Motor neuron (in vitro differentiated cells): ENCODE data around the gene GLCCI1. TPM values are rescaled to one million over a fixed set of nuclear protein-coding genes. Genes with fewer than 3 reads are reported as not detected.
"Not testable (repeated sequence)": the region's sequence is repeated elsewhere in the genome, so short reads cannot be mapped to it uniquely, and the experiment has no call there.

Experiments
- ATAC-seq, 8 experiments: fragments of 200-7000 bp; cut with Tn5 transposase; replicated peaks in 6 of 8; 2 replicates each; pipeline ENCODE4 v1.8.0; 2021; ENCODE audit warnings: mild to moderate bottlenecking in 8 of 8, moderate library complexity in 8 of 8
- H3K27ac ChIP-seq, 2 donors: fragments of 250-450 bp; sonication (Bioruptor Pico); 2 replicates each; pipeline ENCODE4 v1.9.0; 2021; ENCODE audit warnings: antibody characterized with exemption in 2 of 2, mild to moderate bottlenecking in 2 of 2, moderate library complexity in 1 of 2
- H3K4me1 ChIP-seq, 2 donors: fragments of 250-450 bp; sonication (Bioruptor Pico); replicated peaks in 1 of 2; 2 replicates each; pipeline ENCODE4 v1.6.1; 2021; ENCODE audit warnings: antibody characterized with exemption in 2 of 2, mild to moderate bottlenecking in 2 of 2, moderate library complexity in 1 of 2
- H3K4me3 ChIP-seq, 5 donors: fragments of 250-450 bp; sonication (Bioruptor Pico); 2 replicates each; pipeline ENCODE4 v1.9.0; 2021; ENCODE audit warnings: antibody characterized with exemption in 5 of 5, mild to moderate bottlenecking in 5 of 5, moderate library complexity in 4 of 5
- WGBS, 10 experiments: fragments of 450-650 bp; shearing (Covaris generic); methylation state at CpG; one replicate each; pipeline ENCODE4 v1.0.0; 2022; 5-methylcytosine and 5-hydroxymethylcytosine counted together
- in situ Hi-C, 9 experiments: fragments of 400-800 bp; cut with MboI; loops; one replicate each; pipeline ENCODE4 v1.15.0; 2021; ENCODE audit warnings: low sequenced_read_pairs in 9 of 9, low pct_unique_long_range_greater_than_20kb in 2 of 9; ENCODE audit not compliant: unreplicated experiment in 9 of 9
- total RNA-seq, 8 experiments: library from RNA; unstranded; fragments of 300-600 nt; gene quantifications; 2 replicates each; pipeline versions ENCODE4 v1.2.3 to v1.2.4, GENCODE V29; 2022

GLCCI1 gene
- total RNA-seq, 8 experiments from 2014 or later: 2.7 to 46.0 (median 22.2) TPM

GRCh38 chr7:8070451-8071180 lies 102.0 kb downstream of the GLCCI1 start:
- in situ Hi-C loops: no loop called here
- H3K4me1 ChIP-seq: no peaks in the 10 kb centered on the region
- H3K4me3 ChIP-seq: no peak overlapping the region
- ATAC-seq: no peak
- H3K27ac ChIP-seq: no peak overlapping the region
- WGBS, 10 experiments: 74 to 100% (median 95%) methylated on average over 2 to 9 of the region's 9 CpGs; no CpG with 5 or more reads in 2 of the 10 experiments

GRCh38 chr7:8078418-8078817 lies 109.8 kb downstream of the GLCCI1 start:
- in situ Hi-C loops: no loop called here
- H3K27ac ChIP-seq: no peak overlapping the region
- no peaks in the 10 kb centered on the region for H3K4me1 ChIP-seq
- ATAC-seq: no peak
- no peak overlapping the region for H3K4me3 ChIP-seq

GRCh38 chr7:8082762-8083161 lies 114.2 kb downstream of the GLCCI1 start:
- peaks cover 6 to 18% of the 10 kb centered on the region in 2 donors for H3K4me1 ChIP-seq
- no peak overlapping the region for H3K4me3 ChIP-seq
- no peak for ATAC-seq
- in situ Hi-C loops: no loop called here
- H3K27ac ChIP-seq: no peak overlapping the region
- WGBS, 10 experiments: 56 to 100% (median 90%) methylated on average over 1 to 2 of the region's 2 CpGs; no CpG with 5 or more reads in 2 of the 10 experiments

- in situ Hi-C loops: no loop called here
- WGBS, 10 experiments: 14 to 92% (median 75%) methylated on average over 1 to 5 of the region's 5 CpGs; no CpG with 5 or more reads in 1 of the 10 experiments
- H3K27ac ChIP-seq: no peak overlapping the region
- peaks cover 6 to 18% of the 10 kb centered on the region in 2 donors for H3K4me1 ChIP-seq
- ATAC-seq: peak in 3 of 8 experiments; percentile 30 to 53 (median 52)
- no peak overlapping the region for H3K4me3 ChIP-seq
Measured at GRCh38 chr7:8084836-8085235, 116.2 kb downstream of the GLCCI1 start.

GRCh38 chr7:8085420-8085819 lies 116.8 kb downstream of the GLCCI1 start:
- Histone ChIP-seq H3K4me3 (no peak overlapping the region), H3K27ac (no peak overlapping the region), H3K4me1 (peaks cover 6 to 18% of the 10 kb centered on the region in 2 donors)
- in situ Hi-C loops: no loop called here
- no peak for ATAC-seq
- 33 to 100% (median 70%) methylated on average over 1 to 3 of the region's 3 CpGs; no CpG with 5 or more reads in 4 of the 10 experiments for WGBS, 10 experiments

GRCh38 chr7:8086239-8086638 lies 117.6 kb downstream of the GLCCI1 start:
- no peak overlapping the region for H3K4me3 ChIP-seq
- no peak overlapping the region for H3K27ac ChIP-seq
- no peak for ATAC-seq
- H3K4me1 ChIP-seq: peaks cover 6 to 18% of the 10 kb centered on the region in 2 donors
- WGBS, 10 experiments: 62 to 100% (median 92%) methylated on average over 1 to 6 of the region's 6 CpGs; no CpG with 5 or more reads in 1 of the 10 experiments
- in situ Hi-C loops: no loop called here

- whole genome bisulfite sequencing, 10 experiments: 80 to 100% (median 91%) methylated on average over 1 to 6 of the region's 6 CpGs
- no peak overlapping the region for H3K27ac ChIP-seq
- peaks cover 6 to 15% of the 10 kb centered on the region in 2 donors for H3K4me1 ChIP-seq
- ATAC-seq: no peak
- in situ Hi-C loops: no loop called here
- no peak overlapping the region for H3K4me3 ChIP-seq
Measured at GRCh38 chr7:8089036-8089780, 120.6 kb downstream of the GLCCI1 start.

GRCh38 chr7:8092140-8092539 lies 123.5 kb downstream of the GLCCI1 start:
- 0 to 100% (median 64%) methylated on average over 1 to 2 of the region's 2 CpGs; no CpG with 5 or more reads in 3 of the 10 experiments for WGBS, 10 experiments
- Histone ChIP-seq H3K4me1 (no peaks in the 10 kb centered on the region), H3K4me3 (no peak overlapping the region), H3K27ac (no peak overlapping the region)
- no peak for ATAC-seq
- in situ Hi-C loops: no loop called here

- Histone ChIP-seq H3K4me3 (no peak overlapping the region), H3K27ac (no peak overlapping the region), H3K4me1 (no peaks in the 10 kb centered on the region)
- in situ Hi-C loops: no loop called here
- ATAC-seq: no peak
- 39 to 100% (median 85%) methylated on average over 2 to 7 of the region's 8 CpGs for WGBS, 10 experiments
Measured at GRCh38 chr7:8094164-8095140, 125.9 kb downstream of the GLCCI1 start.

GRCh38 chr7:8101292-8101691 lies 132.7 kb downstream of the GLCCI1 start:
- H3K4me1 ChIP-seq, in situ Hi-C loops, H3K4me3 ChIP-seq, H3K27ac ChIP-seq, ATAC-seq: not testable (repeated sequence)
- 39 to 100% (median 90%) methylated on average over 1 to 4 of the region's 4 CpGs; no CpG with 5 or more reads in 3 of the 10 experiments for WGBS, 10 experiments

GRCh38 chr7:8103282-8103681 lies 134.7 kb downstream of the GLCCI1 start:
- H3K27ac ChIP-seq: no peak overlapping the region
- no peaks in the 10 kb centered on the region for H3K4me1 ChIP-seq
- 22 to 100% (median 87%) methylated on average over 1 to 8 of the region's 9 CpGs; no CpG with 5 or more reads in 2 of the 10 experiments for WGBS, 10 experiments
- in situ Hi-C loops: no loop called here
- no peak for ATAC-seq
- no peak overlapping the region for H3K4me3 ChIP-seq

- 13 to 75% (median 52%) methylated on average over 1 to 4 of the region's 4 CpGs; no CpG with 5 or more reads in 4 of the 10 experiments for WGBS, 10 experiments
- Histone ChIP-seq H3K4me3 (no peak overlapping the region), H3K4me1 (no peaks in the 10 kb centered on the region), H3K27ac (no peak overlapping the region)
- ATAC-seq: no peak
- in situ Hi-C loops: no loop called here
Measured at GRCh38 chr7:8105449-8106095, 137.0 kb downstream of the GLCCI1 start.
